NOMO-1 treated with dmso at 0.1 percent for 144 hours (cell line): ENCODE results near the gene MOSPD3.
A peak's percentile ranks its signal among the peaks of the same experiment; 100 is the strongest.

ENCODE experiments used
- DNase-seq: peaks from one replicate; lab custom pipeline; 2025; ENCODE audit not compliant: unreplicated experiment; lab: John Stamatoyannopoulos, UW

MOSPD3 gene

GRCh38 chr7:100621554-100621953 is 9.2 kb downstream of the MOSPD3 start:
- no peak for DNase-seq

- no peak for DNase-seq
These were observed 11.8 kb downstream of the MOSPD3 start for GRCh38 chr7:100623951-100624824.

DNA sequence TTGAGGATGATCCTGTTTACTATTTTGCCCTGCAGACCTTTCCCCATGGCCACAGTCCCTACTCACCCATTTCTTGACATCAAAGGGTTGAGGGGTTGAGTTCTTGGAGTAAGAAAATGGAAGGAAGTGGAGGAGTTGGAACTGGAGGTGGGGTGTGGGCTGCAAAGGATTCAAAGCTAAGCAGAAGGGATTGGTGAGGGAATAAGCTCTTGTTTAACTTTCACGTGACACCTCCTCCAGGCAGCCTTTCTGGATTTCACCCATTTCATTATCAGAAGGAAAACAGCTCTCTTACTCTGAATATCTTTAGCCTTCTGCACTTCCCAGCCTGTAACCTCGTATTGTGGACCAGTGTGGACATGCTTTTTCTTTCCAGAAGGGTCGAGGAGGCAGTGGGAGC is 13.7 kb downstream of the MOSPD3 start:
- DNase-seq: no peak

DNA sequence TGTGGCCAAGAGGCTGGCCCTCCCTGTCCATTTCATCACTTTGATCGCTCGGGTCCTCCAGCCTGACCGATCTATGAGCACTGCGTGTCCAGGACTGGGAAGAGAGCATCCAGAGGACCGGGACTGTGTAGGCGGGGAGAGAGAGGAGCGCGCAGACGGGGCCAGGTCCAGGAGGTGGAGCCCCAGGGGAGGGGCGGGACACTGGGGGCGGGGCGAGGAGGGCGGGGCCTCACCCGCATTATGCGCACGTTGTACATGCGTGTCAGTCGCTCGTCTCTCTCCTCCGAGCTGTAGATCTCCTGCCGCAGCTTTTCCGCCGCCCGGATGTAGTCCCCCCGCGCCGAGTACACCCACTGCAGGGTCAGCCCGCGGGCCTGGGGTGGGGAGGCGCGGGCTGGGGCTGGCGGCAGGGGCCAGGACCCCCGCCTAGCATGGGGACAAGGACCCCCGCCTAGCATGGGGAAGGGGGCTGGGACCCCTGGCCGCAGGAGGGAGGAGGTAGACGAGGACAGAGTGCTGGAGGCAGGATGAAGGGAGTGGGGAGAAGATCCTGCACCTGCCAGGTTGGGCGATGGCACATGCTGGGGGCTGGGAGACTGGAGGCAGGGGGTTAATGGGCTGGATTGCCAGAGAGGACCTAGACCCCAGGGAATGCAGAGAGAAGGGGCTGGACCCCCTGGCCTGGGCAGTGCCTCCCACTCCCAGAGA is 14.3 kb downstream of the MOSPD3 start:
- no peak for DNase-seq

GRCh38 chr7:100627238-100627549 is 14.9 kb downstream of the MOSPD3 start:
- no peak for DNase-seq

DNA sequence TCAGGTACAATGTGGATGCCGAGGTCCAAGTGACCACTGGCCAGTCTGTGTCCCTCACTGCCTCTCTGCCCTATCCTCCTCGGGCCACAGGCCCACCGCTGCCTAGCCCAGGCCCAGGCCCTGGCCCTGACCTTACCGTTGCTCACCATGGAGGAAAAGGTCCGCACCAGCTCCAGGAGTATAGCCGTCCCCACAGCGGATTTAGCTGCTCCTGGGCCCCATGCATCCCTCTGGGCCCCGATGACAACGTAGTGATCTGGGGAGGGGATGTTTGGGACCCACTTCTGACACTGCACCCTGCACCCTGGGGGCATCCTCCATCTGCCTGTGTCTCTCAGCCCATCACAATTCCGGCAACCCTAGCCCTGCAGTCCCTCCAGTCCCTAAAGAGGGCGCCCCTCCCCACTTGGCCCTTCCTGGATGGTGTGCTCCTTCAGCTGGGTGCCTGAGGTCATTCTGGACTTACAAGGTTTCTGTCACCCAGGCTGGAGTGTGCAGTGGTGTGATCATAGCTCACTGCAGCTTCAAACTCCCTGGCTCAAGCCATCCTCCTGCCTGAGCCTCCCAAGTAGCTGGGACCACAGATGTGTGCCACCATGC is 16.9 kb downstream of the MOSPD3 start:
- peak; percentile 23 for DNase-seq

GRCh38 chr7:100630066-100630465 is 17.7 kb downstream of the MOSPD3 start:
- DNase-seq: no peak

- DNase-seq: peak; percentile 48
These were observed 20.8 kb downstream of the MOSPD3 start for GRCh38 chr7:100632951-100633717.

DNA sequence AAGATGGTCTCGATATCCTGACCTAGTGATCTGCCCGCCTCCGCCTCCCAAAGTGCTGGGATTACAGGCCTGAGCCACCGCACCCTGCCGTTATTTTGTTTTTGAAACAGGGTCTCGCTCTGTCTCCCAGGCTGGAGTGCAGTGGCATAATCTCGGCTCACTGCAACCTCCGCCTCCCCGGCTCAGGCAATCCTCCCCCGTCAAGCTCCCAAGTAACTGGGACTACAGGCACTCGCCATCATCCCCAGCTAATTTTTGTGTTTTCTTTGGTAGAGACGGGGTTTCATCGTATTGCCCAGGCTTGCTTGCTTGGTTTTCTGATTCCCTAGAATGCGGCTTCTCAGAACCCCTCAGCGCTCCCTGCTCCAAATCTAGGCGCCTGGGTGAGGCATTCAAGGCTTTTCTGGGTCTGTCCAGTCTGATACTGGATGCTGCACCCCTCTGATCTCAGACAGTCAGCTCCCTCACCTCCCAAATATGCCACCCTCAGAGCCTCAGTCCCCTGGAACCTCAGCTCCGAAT is 27.7 kb downstream of the MOSPD3 start:
- DNase-seq: no peak

GRCh38 chr7:100640517-100641440 is 28.4 kb downstream of the MOSPD3 start:
- no peak for DNase-seq

- DNase-seq: no peak
These were observed 29.1 kb downstream of the MOSPD3 start, which contains the start of gene TFR2 for GRCh38 chr7:100641463-100641859. Gene TFR2 (minus strand): TSS chr7:100641552. CDS start chr7:100641509, 43 bp downstream.

- DNase-seq: no peak
These were observed 29.7 kb downstream of the MOSPD3 start for GRCh38 chr7:100641860-100642533.

- DNase-seq: no peak
These were observed 30.2 kb downstream of the MOSPD3 start for GRCh38 chr7:100642534-100642907.

GRCh38 chr7:100649826-100650565 is 37.7 kb downstream of the MOSPD3 start:
- DNase-seq: no peak

DNA sequence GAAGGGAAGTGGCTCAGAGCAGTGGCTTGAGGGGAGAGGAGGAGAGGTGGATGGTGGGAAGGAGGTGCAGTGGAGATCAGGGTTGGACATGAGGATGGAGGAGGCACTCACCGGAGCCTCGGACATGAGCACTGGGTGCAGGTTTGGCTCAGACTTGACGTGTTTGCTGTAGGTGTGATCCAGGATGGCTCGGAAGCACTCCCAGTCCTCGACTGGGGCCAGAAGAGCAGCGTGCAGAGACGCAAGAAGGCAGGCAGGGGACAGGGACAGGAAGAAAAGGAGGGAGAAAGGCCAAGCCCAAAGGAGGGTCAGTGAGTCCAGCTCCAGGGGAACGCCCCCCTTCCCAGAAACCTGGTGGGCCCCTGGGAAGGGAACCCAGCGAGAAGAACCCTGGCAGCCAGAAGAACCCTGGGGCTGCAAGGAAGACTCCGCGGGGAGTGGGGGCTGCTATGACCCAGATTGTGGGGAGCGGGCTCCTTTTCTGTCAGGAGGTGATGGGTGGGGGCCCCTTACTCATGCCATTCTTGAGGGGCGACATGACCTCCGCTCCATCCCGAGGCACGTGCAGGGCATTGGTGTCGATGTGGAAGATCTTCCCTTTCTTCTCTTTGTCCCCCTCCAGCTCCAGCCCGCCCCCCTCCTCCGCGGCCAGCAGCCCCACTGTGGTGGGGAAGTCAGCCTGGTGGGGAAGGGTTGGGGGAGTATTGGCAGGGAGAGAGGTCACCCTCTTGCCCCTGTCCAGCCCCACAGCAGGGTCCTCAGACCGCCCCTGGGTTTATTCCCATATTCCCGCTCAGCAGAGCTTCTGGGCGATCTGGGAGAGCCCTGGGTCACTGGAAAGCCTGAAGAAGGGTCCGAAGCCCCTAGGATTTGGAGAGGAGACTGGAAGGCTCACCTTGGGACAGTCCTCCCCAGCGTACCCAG is 42.8 kb downstream of the MOSPD3 start:
- DNase-seq: no peak

DNA sequence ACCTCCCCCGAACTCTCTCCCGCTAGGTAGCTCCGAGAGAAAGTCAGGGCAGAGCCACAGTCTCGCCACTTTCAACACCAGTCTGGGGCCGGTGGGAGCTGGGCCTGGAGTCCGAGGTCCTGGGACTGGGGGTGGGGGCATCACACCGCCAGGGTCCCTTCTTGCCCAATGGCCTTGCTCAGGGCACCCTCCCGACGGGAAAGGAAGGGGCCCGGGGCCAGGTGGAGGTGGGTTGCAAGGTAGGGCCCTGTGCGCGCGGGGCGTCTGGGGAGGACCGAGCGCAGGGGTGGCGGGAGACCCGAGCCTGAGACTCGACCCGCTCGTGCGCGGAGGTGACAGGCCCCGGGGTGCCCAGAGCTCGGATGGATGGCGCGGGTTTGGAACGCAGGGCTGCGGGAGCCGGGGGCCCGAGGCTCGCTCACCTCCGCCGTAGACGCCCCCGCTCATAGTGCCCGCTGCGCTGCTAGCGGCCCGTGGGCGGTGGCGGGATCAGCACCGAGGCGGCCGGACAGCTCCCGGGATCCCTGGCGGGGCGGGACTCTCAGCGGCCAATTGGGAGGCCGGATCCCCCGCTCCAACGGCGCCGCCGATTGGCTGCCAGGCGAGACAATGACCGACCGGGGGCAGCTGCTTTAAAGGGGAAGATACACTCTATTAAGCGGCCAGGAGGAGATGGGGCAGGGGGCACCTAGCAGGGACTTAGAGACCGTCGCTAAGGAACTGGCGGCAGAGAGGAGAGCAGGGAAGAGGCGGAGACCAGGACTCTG is 43.8 kb downstream of the MOSPD3 start, which contains the start of gene ACTL6B:
Gene ACTL6B (minus strand): TSS at position 541 of the 767 bp plus-strand sequence. CDS start 94 bp downstream, at position 447.
- no peak for DNase-seq
